HepG2 (cell line): ENCODE measurements around the gene ADCYAP1R1.

Experiments used
- CTCF ChIP-seq: sonication (generic); formaldehyde crosslinking; IDR thresholded peaks from 2 replicates; pipeline ENCODE4 v1.5.0; 2020; ENCODE audit warnings: mild to moderate bottlenecking, missing genetic modification reagents, moderate library complexity
- POLR2AphosphoS5 ChIP-seq: IDR thresholded peaks from 2 replicates; pipeline ENCODE4 v1.6.1; 2012; ENCODE audit warnings: low read depth, low read length
- RBAK ChIP-seq: sonication (generic); formaldehyde crosslinking; IDR thresholded peaks from 2 replicates; pipeline ENCODE4 v1.5.1; 2020; ENCODE audit warnings: mild to moderate bottlenecking, missing genetic modification reagents
- REST ChIP-seq, 2 experiments: IDR thresholded peaks; 2 replicates each; pipeline ENCODE4 v1.6.1; 2011 to 2012; ENCODE audit warnings: low read length in 2 of 2, borderline replicate concordance in 1 of 2, low read depth in 1 of 2, mild to moderate bottlenecking in 1 of 2, moderate library complexity in 1 of 2
- ZBTB3 ChIP-seq: sonication (generic); formaldehyde crosslinking; IDR thresholded peaks from 2 replicates; pipeline ENCODE4 v1.4.0; 2020; ENCODE audit warnings: low read depth, mild to moderate bottlenecking, moderate library complexity, missing genetic modification reagents, borderline replicate concordance
- ZNF703 ChIP-seq: sonication (generic); formaldehyde crosslinking; IDR thresholded peaks from 2 replicates; pipeline ENCODE4 v1.5.1; 2020; ENCODE audit warnings: missing genetic modification reagents, mild to moderate bottlenecking, moderate library complexity, borderline replicate concordance
- ZNF766 ChIP-seq: sonication (generic); formaldehyde crosslinking; IDR thresholded peaks from 2 replicates; pipeline ENCODE4 v1.5.0; 2020; ENCODE audit warnings: missing genetic modification reagents, borderline replicate concordance
- TF ChIP-seq, protein P1 (sequence below): sonication (generic); formaldehyde crosslinking; IDR thresholded peaks from 2 replicates; pipeline ENCODE4 v1.4.0; 2020; ENCODE audit warnings: mild to moderate bottlenecking, missing genetic modification reagents, borderline replicate concordance

DNA sequence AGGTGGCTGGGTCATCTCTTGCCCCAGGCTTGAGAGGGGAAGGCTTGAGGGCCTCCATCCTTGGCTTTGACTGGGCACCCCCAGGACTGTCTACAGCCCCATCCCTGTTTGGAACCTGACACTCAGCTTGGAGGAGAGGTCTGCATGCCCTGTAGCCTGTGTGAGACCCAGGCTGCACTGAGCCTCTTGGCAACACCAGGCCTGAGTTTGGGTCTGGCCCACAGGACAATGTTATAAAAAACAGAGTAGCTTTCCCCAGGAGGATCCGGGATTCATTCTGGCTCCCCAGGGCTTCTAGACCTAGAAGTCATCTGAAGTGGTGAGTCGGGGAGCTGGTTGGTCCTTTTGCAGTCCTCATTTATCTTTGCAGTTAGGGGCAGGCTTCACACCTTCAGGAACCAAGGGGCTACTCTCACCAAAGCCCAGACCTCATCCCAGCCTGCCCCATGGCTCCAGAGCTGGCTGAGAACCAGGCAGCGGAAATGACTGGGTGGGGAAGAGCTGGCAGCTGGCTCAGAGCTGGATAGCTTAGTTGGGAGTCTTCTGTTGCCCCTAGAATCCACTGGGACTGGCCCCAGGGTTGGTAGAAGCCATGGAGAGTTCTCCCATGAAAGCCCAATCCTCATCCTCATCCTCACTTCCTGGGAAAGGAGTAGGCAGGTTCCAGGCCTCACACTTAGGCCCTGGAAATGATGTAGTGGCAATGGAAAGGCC lies 68.8 kb downstream of the ADCYAP1R1 start:
- TF ChIP-seq ZNF766 (CRISPR knock-in tag): no peak
- TF ChIP-seq, protein P1, sequence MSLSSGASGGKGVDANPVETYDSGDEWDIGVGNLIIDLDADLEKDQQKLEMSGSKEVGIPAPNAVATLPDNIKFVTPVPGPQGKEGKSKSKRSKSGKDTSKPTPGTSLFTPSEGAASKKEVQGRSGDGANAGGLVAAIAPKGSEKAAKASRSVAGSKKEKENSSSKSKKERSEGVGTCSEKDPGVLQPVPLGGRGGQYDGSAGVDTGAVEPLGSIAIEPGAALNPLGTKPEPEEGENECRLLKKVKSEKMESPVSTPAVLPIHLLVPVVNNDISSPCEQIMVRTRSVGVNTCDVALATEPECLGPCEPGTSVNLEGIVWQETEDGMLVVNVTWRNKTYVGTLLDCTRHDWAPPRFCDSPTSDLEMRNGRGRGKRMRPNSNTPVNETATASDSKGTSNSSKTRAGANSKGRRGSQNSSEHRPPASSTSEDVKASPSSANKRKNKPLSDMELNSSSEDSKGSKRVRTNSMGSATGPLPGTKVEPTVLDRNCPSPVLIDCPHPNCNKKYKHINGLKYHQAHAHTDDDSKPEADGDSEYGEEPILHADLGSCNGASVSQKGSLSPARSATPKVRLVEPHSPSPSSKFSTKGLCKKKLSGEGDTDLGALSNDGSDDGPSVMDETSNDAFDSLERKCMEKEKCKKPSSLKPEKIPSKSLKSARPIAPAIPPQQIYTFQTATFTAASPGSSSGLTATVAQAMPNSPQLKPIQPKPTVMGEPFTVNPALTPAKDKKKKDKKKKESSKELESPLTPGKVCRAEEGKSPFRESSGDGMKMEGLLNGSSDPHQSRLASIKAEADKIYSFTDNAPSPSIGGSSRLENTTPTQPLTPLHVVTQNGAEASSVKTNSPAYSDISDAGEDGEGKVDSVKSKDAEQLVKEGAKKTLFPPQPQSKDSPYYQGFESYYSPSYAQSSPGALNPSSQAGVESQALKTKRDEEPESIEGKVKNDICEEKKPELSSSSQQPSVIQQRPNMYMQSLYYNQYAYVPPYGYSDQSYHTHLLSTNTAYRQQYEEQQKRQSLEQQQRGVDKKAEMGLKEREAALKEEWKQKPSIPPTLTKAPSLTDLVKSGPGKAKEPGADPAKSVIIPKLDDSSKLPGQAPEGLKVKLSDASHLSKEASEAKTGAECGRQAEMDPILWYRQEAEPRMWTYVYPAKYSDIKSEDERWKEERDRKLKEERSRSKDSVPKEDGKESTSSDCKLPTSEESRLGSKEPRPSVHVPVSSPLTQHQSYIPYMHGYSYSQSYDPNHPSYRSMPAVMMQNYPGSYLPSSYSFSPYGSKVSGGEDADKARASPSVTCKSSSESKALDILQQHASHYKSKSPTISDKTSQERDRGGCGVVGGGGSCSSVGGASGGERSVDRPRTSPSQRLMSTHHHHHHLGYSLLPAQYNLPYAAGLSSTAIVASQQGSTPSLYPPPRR (CRISPR knock-in tag): no peak
- TF ChIP-seq POLR2AphosphoS5: no peak
- no peak for TF ChIP-seq REST (IDR thresholded peaks at IDR 0.05; ENCODE audit: borderline replicate concordance in 1 of 2, low read depth in 1 of 2, low read length in 2 of 2)
- TF ChIP-seq ZNF703 (CRISPR knock-in tag): no peak
- TF ChIP-seq RBAK: no peak
- TF ChIP-seq CTCF (CRISPR knock-in tag): no peak
- no peak for TF ChIP-seq ZBTB3 (CRISPR knock-in tag)
